Measurements from ENCODE around the gene METTL6.
"Not testable (repeated sequence)": the region's sequence is repeated elsewhere in the genome, so short reads cannot be mapped to it uniquely, and the experiment has no call there.

The METTL6 gene

GRCh38 chr3:15429080-15429479 lies 1.7 kb upstream of the METTL6 start:
- Histone ChIP-seq H3K27me3 (no peaks in the 10 kb centered on the region), H3K27ac (peak overlapping the region in 5 of 11 experiments; percentile 12 to 96 (median 94); a peak in 8 of 22 replicates), H3K36me3 (peaks cover 48 to 68% (median 57%) of the 10 kb centered on the region in 11 experiments), H4K20me1 (peaks cover 21 to 60% (median 49%) of the 10 kb centered on the region in 11 experiments; a peak in 21 of 22 replicates), H3K9ac (peak overlapping the region in 10 of 11 experiments; percentile 80 to 98 (median 90); a peak in 18 of 22 replicates), H3K9me3 (replicated peaks in 1 of 11) (no peaks in the 10 kb centered on the region), H3K4me1 (peaks cover 24 to 56% (median 45%) of the 10 kb centered on the region in 10 experiments), H3K4me3 (peak overlapping the region; percentile 72 to 97 (median 90); a peak in 19 of 20 replicates), H3K4me2 (peak overlapping the region; percentile 79 to 97 (median 91))
- no peak for TF ChIP-seq Cebpa-rat (IDR thresholded peaks at IDR 0.05)

GRCh38 chr3:15428539-15428938 lies 1.2 kb upstream of the METTL6 start:
- Histone ChIP-seq H3K9ac (peak overlapping the region; percentile 80 to 98 (median 90)), H3K36me3 (peaks cover 48 to 68% (median 57%) of the 10 kb centered on the region in 11 experiments), H3K4me2 (peak overlapping the region; percentile 79 to 97 (median 91)), H3K27me3 (no peaks in the 10 kb centered on the region), H3K9me3 (replicated peaks in 1 of 11) (no peaks in the 10 kb centered on the region), H3K4me1 (peaks cover 24 to 56% (median 45%) of the 10 kb centered on the region in 10 experiments), H3K4me3 (peak overlapping the region; percentile 72 to 97 (median 90)), H3K27ac (peak overlapping the region in 10 of 11 experiments; percentile 78 to 96 (median 92); a peak in 16 of 22 replicates), H4K20me1 (peaks cover 21 to 55% (median 44%) of the 10 kb centered on the region in 11 experiments; a peak in 20 of 22 replicates)
- no peak for TF ChIP-seq Cebpa-rat (IDR thresholded peaks at IDR 0.05)

- peaks cover 21 to 49% (median 39%) of the 10 kb centered on the region in 11 experiments; a peak in 20 of 22 replicates for H4K20me1 ChIP-seq
- H3K27ac ChIP-seq = peak overlapping the region; percentile 78 to 96 (median 91)
- H3K4me1 ChIP-seq = peaks cover 24 to 56% (median 45%) of the 10 kb centered on the region in 10 experiments
- H3K9me3 ChIP-seq (replicated peaks in 1 of 11) = no peaks in the 10 kb centered on the region
- H3K9ac ChIP-seq = peak overlapping the region; percentile 80 to 98 (median 90)
- H3K27me3 ChIP-seq = no peaks in the 10 kb centered on the region
- no peak for TF ChIP-seq Cebpa-rat (IDR thresholded peaks at IDR 0.05)
- H3K4me2 ChIP-seq = peak overlapping the region; percentile 79 to 97 (median 91)
- H3K36me3 ChIP-seq = peaks cover 48 to 68% (median 57%) of the 10 kb centered on the region in 11 experiments
- peak overlapping the region; percentile 72 to 97 (median 90) for H3K4me3 ChIP-seq
Measured at GRCh38 chr3:15427981-15428380, 637 bp upstream of the METTL6 start.

- no peak for TF ChIP-seq Cebpa-rat (IDR thresholded peaks at IDR 0.05)
- peak overlapping the region; percentile 80 to 98 (median 90) for H3K9ac ChIP-seq
- H3K4me1 ChIP-seq = peaks cover 24 to 51% (median 45%) of the 10 kb centered on the region in 10 experiments
- H3K4me3 ChIP-seq = peak overlapping the region; percentile 72 to 97 (median 90)
- H3K27ac ChIP-seq = peak overlapping the region; percentile 78 to 96 (median 91)
- H3K36me3 ChIP-seq = peaks cover 50 to 68% (median 57%) of the 10 kb centered on the region in 11 experiments
- peak overlapping the region; percentile 79 to 97 (median 87) for H3K4me2 ChIP-seq
- peaks cover 21 to 36% (median 33%) of the 10 kb centered on the region in 11 experiments; a peak in 20 of 22 replicates for H4K20me1 ChIP-seq
- no peaks in the 10 kb centered on the region for H3K27me3 ChIP-seq
- no peaks in the 10 kb centered on the region for H3K9me3 ChIP-seq (replicated peaks in 1 of 11)
Measured at GRCh38 chr3:15426579-15427118, 695 bp downstream of the METTL6 start.

- Histone ChIP-seq H3K9ac (no peak overlapping the region), H3K27ac (no peak overlapping the region), H3K9me3 (replicated peaks in 1 of 11) (no peaks in the 10 kb centered on the region), H3K27me3 (no peaks in the 10 kb centered on the region), H3K4me2 (no peak overlapping the region), H4K20me1 (peaks cover 0 to 4% (median 0%) of the 10 kb centered on the region in 11 experiments; a peak in 2 of 22 replicates), H3K4me1 (peaks cover 0 to 14% (median 10%) of the 10 kb centered on the region in 10 experiments; a peak in 18 of 20 replicates), H3K36me3 (peaks cover 58 to 98% (median 76%) of the 10 kb centered on the region in 11 experiments), H3K4me3 (no peak overlapping the region)
- no peak for TF ChIP-seq Cebpa-rat (IDR thresholded peaks at IDR 0.05)
Measured at GRCh38 chr3:15420871-15421270, 6.5 kb downstream of the METTL6 start.

- H3K4me2 ChIP-seq; H3K27me3 ChIP-seq; H4K20me1 ChIP-seq; H3K9ac ChIP-seq; H3K4me3 ChIP-seq; H3K9me3 ChIP-seq (replicated peaks in 1 of 11): not testable (repeated sequence)
- peak overlapping the region in 1 of 11 experiments; percentile 3; a peak in 1 of 22 replicates for H3K27ac ChIP-seq
- H3K36me3 ChIP-seq = peaks cover 57 to 84% (median 65%) of the 10 kb centered on the region in 11 experiments
- peaks cover 0 to 33% (median 3%) of the 10 kb centered on the region in 10 experiments; a peak in 9 of 20 replicates for H3K4me1 ChIP-seq
Measured at GRCh38 chr3:15410966-15411365, 16.4 kb downstream of the METTL6 start.

- peaks cover 45 to 72% (median 53%) of the 10 kb centered on the region in 11 experiments for H3K36me3 ChIP-seq
- no peaks in the 10 kb centered on the region for H3K9me3 ChIP-seq (replicated peaks in 1 of 11)
- peaks cover 0 to 41% (median 3%) of the 10 kb centered on the region in 10 experiments; a peak in 9 of 20 replicates for H3K4me1 ChIP-seq
- no peak for TF ChIP-seq Cebpa-rat (IDR thresholded peaks at IDR 0.05)
- no peak overlapping the region for H3K9ac ChIP-seq
- H3K4me2 ChIP-seq = peak overlapping the region in 4 of 11 experiments; percentile 19 to 88 (median 78); a peak in 8 of 22 replicates
- H3K27ac ChIP-seq = peak overlapping the region in 4 of 11 experiments; percentile 58 to 87 (median 73); a peak in 7 of 22 replicates
- H3K27me3 ChIP-seq = no peaks in the 10 kb centered on the region
- no peaks in the 10 kb centered on the region for H4K20me1 ChIP-seq
- H3K4me3 ChIP-seq = no peak overlapping the region
Measured at GRCh38 chr3:15409774-15410173, 17.6 kb downstream of the METTL6 start.

- H3K36me3 ChIP-seq = peaks cover 40 to 67% (median 48%) of the 10 kb centered on the region in 11 experiments
- peak overlapping the region in 3 of 11 experiments; percentile 30 to 63 (median 36); a peak in 5 of 22 replicates for H3K9ac ChIP-seq
- H4K20me1 ChIP-seq = no peaks in the 10 kb centered on the region
- H3K4me1 ChIP-seq = peaks cover 0 to 46% (median 3%) of the 10 kb centered on the region in 10 experiments; a peak in 9 of 20 replicates
- H3K27ac ChIP-seq = peak overlapping the region in 4 of 11 experiments; percentile 58 to 87 (median 73); a peak in 8 of 22 replicates
- H3K4me3 ChIP-seq = peak overlapping the region in 1 of 10 experiments; percentile 11; a peak in 1 of 20 replicates
- H3K27me3 ChIP-seq = no peaks in the 10 kb centered on the region
- peak in 2 of 11 experiments; percentile 56 to 77; a peak in 5 of 22 replicates for TF ChIP-seq Cebpa-rat (IDR thresholded peaks at IDR 0.05)
- peak overlapping the region in 5 of 11 experiments; percentile 3 to 88 (median 70); a peak in 8 of 22 replicates for H3K4me2 ChIP-seq
- no peaks in the 10 kb centered on the region for H3K9me3 ChIP-seq (replicated peaks in 1 of 11)
Measured at GRCh38 chr3:15409239-15409638, 18.1 kb downstream of the METTL6 start.
